Measurements from ENCODE around the gene ARL8A.

- TF ChIP-seq CTCF (IDR thresholded peaks at IDR 0.05 in 4 of 5, conservative IDR thresholded peaks at IDR 0.05 in 1 of 5) (no peak), POLR2A (IDR thresholded peaks at IDR 0.05) (no peak)
Measured at GRCh38 chr1:202143011-202143767, 1.3 kb downstream of the ARL8A start.

Measured in gastrocnemius medialis (tissue), 4 donors.